ENCODE measurements around the gene PAN3.

PAN3 gene

GRCh38 chr13:28229522-28230411 is 91.4 kb downstream of the PAN3 start:
- DNase-seq, result no peak

- no peak for DNase-seq
These were observed 93.3 kb downstream of the PAN3 start for GRCh38 chr13:28231642-28232041.

GRCh38 chr13:28237944-28238343 is 99.6 kb downstream of the PAN3 start:
- no peak for DNase-seq

- DNase-seq, result no peak
These were observed 101.0 kb downstream of the PAN3 start for GRCh38 chr13:28239374-28239773.

GRCh38 chr13:28245465-28245864 is 107.1 kb downstream of the PAN3 start:
- no peak for DNase-seq

GRCh38 chr13:28246891-28247290 is 108.5 kb downstream of the PAN3 start:
- no peak for DNase-seq

GRCh38 chr13:28248080-28248479 is 109.7 kb downstream of the PAN3 start:
- no peak for DNase-seq

- no peak for DNase-seq
These were observed 112.2 kb downstream of the PAN3 start for GRCh38 chr13:28250542-28250941.

GRCh38 chr13:28251466-28251865 is 113.1 kb downstream of the PAN3 start:
- no peak for DNase-seq

GRCh38 chr13:28252547-28252946 is 114.2 kb downstream of the PAN3 start:
- DNase-seq, result no peak

GRCh38 chr13:28257305-28257704 is 119.0 kb downstream of the PAN3 start:
- DNase-seq, result no peak

GRCh38 chr13:28258417-28258816 is 120.1 kb downstream of the PAN3 start:
- no peak for DNase-seq

- no peak for DNase-seq
These were observed 129.2 kb downstream of the PAN3 start for GRCh38 chr13:28267497-28267896.

- no peak for DNase-seq
These were observed 130.5 kb downstream of the PAN3 start for GRCh38 chr13:28268800-28269223.

GRCh38 chr13:28271056-28271840 is 132.9 kb downstream of the PAN3 start:
- DNase-seq, result no peak

- DNase-seq, result no peak
These were observed 135.6 kb downstream of the PAN3 start for GRCh38 chr13:28273919-28274318.

- no peak for DNase-seq
These were observed 144.1 kb downstream of the PAN3 start for GRCh38 chr13:28282451-28282850.

GRCh38 chr13:28283600-28283999 is 145.3 kb downstream of the PAN3 start:
- DNase-seq, result no peak

GRCh38 chr13:28286263-28286662 is 147.9 kb downstream of the PAN3 start:
- no peak for DNase-seq

GRCh38 chr13:28297341-28297740 is 159.0 kb downstream of the PAN3 start:
- no peak for DNase-seq

GRCh38 chr13:28299916-28300315 is 161.6 kb downstream of the PAN3 start:
- no peak for DNase-seq

GRCh38 chr13:28301839-28302238 is 163.5 kb downstream of the PAN3 start:
- no peak for DNase-seq

- no peak for DNase-seq
These were observed 168.0 kb downstream of the PAN3 start for GRCh38 chr13:28306325-28306724.

- no peak for DNase-seq
These were observed 175.2 kb downstream of the PAN3 start for GRCh38 chr13:28313579-28313978.
